K562 (cell line): ENCODE results near the gene MMUT. TPM values are rescaled to one million over a fixed set of nuclear protein-coding genes. Genes with fewer than 3 reads are reported as not detected.
"Not testable (repeated sequence)": the region's sequence is repeated elsewhere in the genome, so short reads cannot be mapped to it uniquely, and the experiment has no call there.

Source experiments
- ATAC-seq: fragments of 200-7000 bp; cut with Tn5 transposase; 3 replicates; pipeline ENCODE4 v1.9.1; 2020; ENCODE audit warnings: moderate library complexity
- BruUV-seq: library from RNA; stranded (reverse); fragments of 400-500 nt; replicated peaks from 2 replicates; lab custom pipeline; 2021; lab: Mats Ljungman, UMichigan
- CTCF ChIA-PET: fragments of 300-600 bp; formaldehyde crosslinking; extraction: SDS; loops from one replicate; lab custom pipeline; 2021; ENCODE audit warnings: low intra/inter-chr PET ratio; lab: Yijun Ruan, JAX
- POLR2A ChIA-PET: fragments of 300-600, 350-650 bp; sonication (Branson Sonifier 250); formaldehyde crosslinking; extraction: SDS; loops from one replicate; lab custom pipeline; 2021; ENCODE audit warnings: antibody characterized with exemption, inconsistent platforms; lab: Yijun Ruan, JAX
- DNase-seq, 4 experiments: peaks; one replicate each; pipeline versions ENCODE4 v3.0.0 to v3.0.0-alpha.2; 2011 to 2018; ENCODE audit warnings: low spot score in 3 of 4, mixed read lengths in 3 of 4; ENCODE audit errors: extremely low read depth in 1 of 4
- FAIRE-seq: peaks from 2 replicates; lab custom pipeline; 2011; peaks lifted over from hg19 to GRCh38; lab: Jason Lieb, UNC
- H2AFZ ChIP-seq: 2 replicates; pipeline ENCODE4 v1.6.0; 2011; ENCODE audit warnings: low read depth, low read length, control low read depth, inconsistent platforms
- H3K27ac ChIP-seq: fragments of 200-600 bp; 3 replicates; pipeline ENCODE4 v1.8.0; 2011; ENCODE audit warnings: low read depth, mild to moderate bottlenecking, control low read depth, inconsistent platforms, low read length, moderate library complexity, mixed read lengths; ENCODE audit errors: extremely low read depth
- H3K27me3 ChIP-seq, 2 experiments: fragments of 300-600 bp in 1 of 2; 2 replicates in 1 of 2; 3 replicates in 1 of 2; pipeline versions ENCODE4 v1.6.0 to v1.8.0; 2011; ENCODE audit warnings: inconsistent platforms in 2 of 2, low read length in 2 of 2, mild to moderate bottlenecking in 1 of 2, mixed read lengths in 1 of 2, moderate library complexity in 1 of 2; ENCODE audit not compliant: control insufficient read depth in 2 of 2, insufficient read depth in 2 of 2
- H3K36me3 ChIP-seq: fragments of 300-600 bp; 3 replicates; pipeline ENCODE4 v1.8.0; 2011; ENCODE audit warnings: mild to moderate bottlenecking, low read length, inconsistent platforms; ENCODE audit not compliant: control insufficient read depth, insufficient read depth
- H3K4me1 ChIP-seq, 2 experiments: fragments of 200-600 bp in 1 of 2; replicated peaks in 1 of 2; 2 replicates in 1 of 2; 3 replicates in 1 of 2; pipeline versions ENCODE4 v1.5.1 to v1.8.0; 2011; ENCODE audit warnings: inconsistent platforms in 2 of 2, low read length in 2 of 2, mild to moderate bottlenecking in 1 of 2, mixed read lengths in 1 of 2, moderate library complexity in 1 of 2; ENCODE audit not compliant: control insufficient read depth in 2 of 2, insufficient read depth in 2 of 2
- H3K4me2 ChIP-seq: 2 replicates; pipeline ENCODE4 v1.6.1; 2011; ENCODE audit warnings: low read length, control low read depth, inconsistent platforms, mixed read lengths; ENCODE audit not compliant: insufficient read depth
- H3K4me3 ChIP-seq: fragments of 200-600 bp; sonication (generic), shearing (Covaris generic); 2 replicates; pipeline ENCODE4 v1.5.1; 2016; ENCODE audit warnings: control low read depth, inconsistent platforms
- H3K79me2 ChIP-seq: fragments of 200-600 bp; 3 replicates; pipeline ENCODE4 v1.8.0; 2011; ENCODE audit warnings: low read length, inconsistent platforms; ENCODE audit not compliant: control insufficient read depth, insufficient read depth
- H3K9ac ChIP-seq, 2 experiments: 2 replicates each; pipeline versions ENCODE4 v1.6.0 to v1.6.1; 2011; ENCODE audit warnings: low read depth in 2 of 2, low read length in 2 of 2, control low read depth in 1 of 2, inconsistent platforms in 1 of 2, mild to moderate bottlenecking in 1 of 2, mixed read lengths in 1 of 2; ENCODE audit not compliant: insufficient read depth in 1 of 2
- H3K9me1 ChIP-seq: one replicate; pipeline ENCODE4 v1.6.0; 2011; ENCODE audit warnings: inconsistent platforms, mild to moderate bottlenecking, low read length, moderate library complexity; ENCODE audit not compliant: control insufficient read depth, insufficient read depth
- H3K9me3 ChIP-seq: replicated peaks from 2 replicates; pipeline ENCODE4 v1.5.1; 2011; ENCODE audit warnings: low read depth, low read length, inconsistent platforms; ENCODE audit not compliant: control insufficient read depth, insufficient read depth
- H4K20me1 ChIP-seq: replicated peaks from 2 replicates; pipeline ENCODE4 v1.6.1; 2011; ENCODE audit warnings: low read length, inconsistent platforms, mixed read lengths; ENCODE audit not compliant: control insufficient read depth, insufficient read depth
- ATF1 ChIP-seq, 2 experiments: fragments of 450-650 bp in 1 of 2; IDR thresholded peaks; 2 replicates each; pipeline ENCODE4 v1.6.1; 2016; ENCODE audit warnings: missing compliant biosample characterization in 1 of 2, missing genetic modification characterization in 1 of 2
- CTBP1 ChIP-seq: fragments of 450-650 bp; IDR thresholded peaks from 2 replicates; pipeline ENCODE4 v1.6.1; 2016; ENCODE audit warnings: borderline replicate concordance
- FOXA3 ChIP-seq, 2 experiments: fragments of 450-650 bp in 1 of 2; sonication (generic) in 1 of 2; formaldehyde crosslinking; IDR thresholded peaks in 1 of 2; conservative IDR thresholded peaks in 1 of 2; 2 replicates each; pipeline versions ENCODE4 v1.4.0 to v1.8.0; 2020 to 2022; ENCODE audit warnings: mild to moderate bottlenecking in 2 of 2, missing genetic modification reagents in 1 of 2
- FOXK2 ChIP-seq, 2 experiments: fragments of 450-650 bp; IDR thresholded peaks in 1 of 2; conservative IDR thresholded peaks in 1 of 2; 2 replicates each; pipeline ENCODE4 v1.6.1; 2016; ENCODE audit warnings: low read depth in 2 of 2, mild to moderate bottlenecking in 1 of 2
- NFRKB ChIP-seq: fragments of 450-650 bp; IDR thresholded peaks from 2 replicates; pipeline ENCODE4 v1.6.1; 2016; ENCODE audit warnings: low read depth
- PBX2 ChIP-seq, 2 experiments: IDR thresholded peaks in 1 of 2; conservative IDR thresholded peaks in 1 of 2; 2 replicates each; pipeline ENCODE4 v1.6.1; 2016; ENCODE audit warnings: low read depth in 2 of 2, mild to moderate bottlenecking in 1 of 2, missing compliant biosample characterization in 1 of 2, missing genetic modification characterization in 1 of 2, moderate library complexity in 1 of 2
- YY1 ChIP-seq, 3 experiments: IDR thresholded peaks; 2 replicates each; pipeline ENCODE4 v1.6.1; 2011; ENCODE audit warnings: low read length in 2 of 3, mild to moderate bottlenecking in 2 of 3, moderate library complexity in 2 of 3, borderline replicate concordance in 1 of 3, control low read depth in 1 of 3, low read depth in 1 of 3; ENCODE audit not compliant: insufficient read depth in 3 of 3, insufficient replicate concordance in 2 of 3, control insufficient read depth in 1 of 3, insufficient read length in 1 of 3; ENCODE audit errors: extremely low read depth in 1 of 3
- WGBS: fragments of 100-300 bp; shearing (Covaris generic); methylation state at CpG from one replicate; pipeline ENCODE4 v1.1.6; 2016; ENCODE audit warnings: low coverage, mixed read lengths; ENCODE audit not compliant: insufficient coverage; ENCODE audit errors: missing lambda C conversion rate; 5-methylcytosine and 5-hydroxymethylcytosine counted together
- in situ Hi-C: fragments of 300-500 bp; cut with MboI; formaldehyde crosslinking; loops from 4 replicates; pipeline ENCODE4 v1.15.0; 2018; ENCODE audit warnings: inconsistent platforms, mixed read lengths
- intact Hi-C: fragments of 100-400 bp; cut with micrococcal nuclease; formaldehyde crosslinking; loops from 2 replicates; pipeline ENCODE4 v1.14.2; 2022
- polyA plus RNA-seq, 8 experiments: library from polyadenylated mRNA; depleted of rRNA in 4 of 8; stranded (reverse) in 5 of 8; unstranded in 3 of 8; fragments of >200 nt; fragmentation: Nextera tagmentation in 2 of 8; fragmentation: Illumina TruSeq in 1 of 8; extraction: Ambion mirVana in 2 of 8; extraction: Trizol in 1 of 8; gene quantifications; 2 replicates each; pipeline versions ENCODE4 v1.2.1 to v1.2.3, GENCODE V29; 2011 to 2014; ENCODE audit warnings: inconsistent platforms in 1 of 8, missing spikeins in 1 of 8
- total RNA-seq, 7 experiments: library from RNA; depleted of rRNA in 6 of 7; stranded (reverse); fragments of >200 nt in 6 of 7; fragmentation: Illumina TruSeq in 2 of 7; extraction: Trizol in 2 of 7; gene quantifications; 2 replicates each; pipeline versions ENCODE4 v1.2.1 to v1.2.3, GENCODE V29; 2011 to 2021; ENCODE audit warnings: low replicate concordance in 1 of 7

The MMUT gene
- total and polyA plus RNA-seq, 9 of the 15 experiments (the other 6 are each of a cell fraction or from before 2014, with no cell fraction given) = 7.1 to 26.4 (median 16.0) TPM

GRCh38 chr6:49386667-49387508, 76.2 kb downstream of the MMUT start:
- intact Hi-C loops; H3K9me3 ChIP-seq; H3K36me3 ChIP-seq; H4K20me1 ChIP-seq; POLR2A ChIA-PET; H3K79me2 ChIP-seq; BruUV-seq; H3K4me1 ChIP-seq; FAIRE-seq; in situ Hi-C loops; H3K9me1 ChIP-seq; H3K27me3 ChIP-seq; CTCF ChIA-PET; TF ChIP-seq PBX2 (CRISPR knock-in tag; IDR thresholded peaks at IDR 0.05; ENCODE audit: low read depth); ATF1 (CRISPR knock-in tag; IDR thresholded peaks at IDR 0.05): not testable (repeated sequence)
- under 1% methylated on average over 23 of the region's 28 CpGs for WGBS
- peak overlapping the region in 1 of 2 experiments; percentile 71; a peak in 2 of 4 replicates for H3K9ac ChIP-seq
- peak overlapping the region; percentile 43 for H3K27ac ChIP-seq
- ATAC-seq (peak; percentile 71), DNase-seq (peak in 2 of 4 experiments; percentile 12 to 16)
- H3K4me2 ChIP-seq = peak overlapping the region; percentile 74
- peak overlapping the region; percentile 88 for H2AFZ ChIP-seq
- peak overlapping the region; percentile 29 for H3K4me3 ChIP-seq
- peak in 1 of 2 experiments; percentile 91; a peak in 2 of 4 replicates for TF ChIP-seq FOXA3 (CRISPR knock-in tag; conservative IDR thresholded peaks at IDR 0.05 in 1 of 2, IDR thresholded peaks at IDR 0.05 in 1 of 2)
- TF ChIP-seq FOXK2 (conservative IDR thresholded peaks at IDR 0.05 in 1 of 2, IDR thresholded peaks at IDR 0.05 in 1 of 2; ENCODE audit: low read depth in 2 of 2) = peak in 1 of 2 experiments; percentile 56; a peak in 2 of 4 replicates
- TF ChIP-seq CTBP1 = peak; percentile 79; the same call in 1 of the 2 replicates
- TF ChIP-seq NFRKB = peak; percentile 76; the same call in 1 of the 2 replicates
- peak in 1 of 3 experiments; percentile 67 for TF ChIP-seq YY1 (IDR thresholded peaks at IDR 0.05; ENCODE audit: borderline replicate concordance in 1 of 3, control insufficient read depth in 1 of 3, extremely low read depth in 1 of 3, insufficient read depth in 3 of 3, insufficient read length in 1 of 3, insufficient replicate concordance in 2 of 3, low read depth in 1 of 3, low read length in 2 of 3)
- TF ChIP-seq PBX2 (tag; conservative IDR thresholded peaks at IDR 0.05; ENCODE audit: low read depth) = peak; percentile 70
- TF ChIP-seq ATF1 (tag; IDR thresholded peaks at IDR 0.05) = peak; percentile 24; the same call in 1 of the 2 replicates
